Activated CD4-positive, CD25-positive, alpha-beta regulatory T cell (primary cell): Measurements from ENCODE around the gene COL23A1.

Source experiments
- DNase-seq, 4 experiments: peaks; one replicate each; lab custom pipeline; 2025; lab: John Stamatoyannopoulos, UW

The COL23A1 gene

DNA sequence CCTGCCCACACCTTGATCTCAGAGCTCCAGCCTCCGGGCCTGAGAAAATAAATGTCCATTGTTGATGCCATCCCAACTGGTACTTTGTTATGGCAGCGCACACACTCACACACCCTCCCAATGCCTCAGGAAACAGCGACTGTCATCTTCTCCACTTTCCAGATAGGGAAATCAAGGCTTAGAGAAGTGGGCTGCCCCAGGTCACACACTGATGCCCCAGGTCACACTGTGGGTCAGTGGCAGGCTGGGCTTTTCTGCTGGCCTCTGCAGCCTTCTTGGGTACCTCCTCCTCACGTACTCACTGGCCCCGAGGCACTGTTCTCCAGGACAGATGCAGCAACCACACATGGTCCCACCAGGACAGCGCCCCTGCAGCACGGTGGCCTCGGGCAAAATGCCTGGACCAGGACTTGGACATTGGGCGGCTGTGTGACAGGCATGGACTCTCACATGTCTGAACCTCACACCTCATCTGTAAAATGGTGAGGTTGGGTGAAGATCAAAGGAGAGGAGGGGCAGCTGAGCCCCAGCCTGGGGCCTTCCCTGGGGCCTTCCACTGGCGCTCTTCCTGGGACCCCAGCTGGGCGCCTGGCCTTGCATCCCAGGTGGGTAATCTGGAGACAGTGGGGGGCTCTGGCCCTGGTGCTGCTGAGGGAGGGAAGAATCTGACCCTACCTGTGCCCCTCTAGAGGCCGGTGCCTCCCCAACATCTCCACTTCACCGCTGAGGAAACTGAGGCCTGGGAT lies 156.0 kb downstream of the COL23A1 start:
- DNase-seq = no peak

DNA sequence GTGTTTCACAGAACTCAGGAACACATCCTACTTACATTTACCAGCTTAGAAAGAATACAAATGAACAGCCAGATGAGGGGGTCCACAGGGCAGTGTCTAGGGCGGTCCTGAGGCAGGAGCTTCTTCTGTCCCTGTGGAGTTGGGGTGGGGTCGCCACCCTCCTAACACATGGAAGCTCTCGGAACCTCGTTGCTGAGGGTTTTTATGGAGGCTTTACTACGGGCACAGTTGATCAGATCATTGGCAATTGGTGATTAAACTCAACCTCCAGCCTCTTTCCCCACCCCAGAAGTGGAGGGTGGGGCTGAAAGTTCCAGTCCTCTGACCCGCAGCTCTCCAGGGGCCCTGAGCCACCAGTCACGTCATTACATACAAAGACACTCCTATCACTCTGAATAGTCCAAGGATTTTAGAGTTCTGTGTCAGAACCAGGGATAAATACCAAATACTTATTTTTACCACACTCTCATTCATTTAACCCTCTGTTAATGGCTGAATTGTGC lies 156.9 kb downstream of the COL23A1 start:
- DNase-seq = no peak

DNA sequence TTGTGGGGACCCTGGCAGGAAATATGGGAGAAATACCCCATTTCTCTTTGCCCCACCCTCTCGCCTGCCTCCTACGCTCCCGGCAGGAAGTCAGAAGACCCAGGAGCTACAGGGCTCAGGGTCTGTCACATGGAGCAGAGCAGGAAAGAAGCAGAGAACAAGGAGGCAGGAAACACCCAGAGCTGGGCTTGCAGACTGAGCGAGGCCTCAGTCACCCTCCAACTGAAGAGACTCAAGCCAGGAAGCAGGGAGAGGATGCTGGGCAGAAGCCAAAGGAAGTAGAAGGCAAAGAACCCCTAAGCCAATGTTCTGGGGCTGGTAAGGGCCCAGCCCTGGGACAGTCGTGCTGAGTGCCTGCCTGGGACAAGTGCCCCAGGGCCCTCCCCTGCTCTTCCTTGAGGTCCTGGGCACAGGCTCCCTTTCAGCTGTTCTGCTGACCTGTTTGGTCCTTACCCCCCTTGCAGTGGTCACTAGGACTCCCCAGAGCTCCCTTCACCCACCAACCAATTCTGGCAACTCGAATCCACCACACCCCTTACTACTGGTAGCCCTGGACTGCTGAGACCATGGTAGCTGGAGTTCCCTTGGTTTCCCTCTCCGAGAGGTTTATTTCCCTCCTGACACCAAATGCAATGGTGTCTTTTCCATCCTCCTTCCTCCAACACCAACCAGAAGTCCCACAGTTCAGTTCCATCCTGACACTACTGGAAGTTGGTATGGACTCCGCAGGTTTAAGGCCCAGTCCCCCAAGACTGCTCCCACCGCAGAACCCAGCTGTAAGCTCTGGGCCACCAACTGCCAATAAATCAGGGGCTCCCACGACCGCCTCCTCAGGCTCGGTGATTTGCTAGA lies 157.5 kb downstream of the COL23A1 start:
- DNase-seq = no peak

DNA sequence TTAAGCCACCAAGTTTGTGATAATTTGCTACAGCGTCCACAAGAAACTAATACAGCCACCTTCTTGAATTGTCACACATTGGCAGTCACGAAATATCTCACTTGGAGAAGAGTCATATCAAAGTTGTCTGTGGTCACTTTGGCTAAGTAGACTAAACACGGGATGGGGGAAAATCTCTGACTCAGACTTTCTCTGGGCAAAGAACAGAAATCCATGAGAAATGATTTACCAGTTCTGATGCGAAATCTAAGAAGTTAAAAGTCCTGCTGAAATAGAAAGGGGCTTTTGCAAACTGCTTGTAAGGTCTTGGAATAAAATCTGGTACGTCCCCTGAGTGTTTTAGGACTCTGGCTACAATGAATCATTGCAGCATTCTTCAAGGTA lies 158.4 kb downstream of the COL23A1 start:
- DNase-seq = no peak

DNA sequence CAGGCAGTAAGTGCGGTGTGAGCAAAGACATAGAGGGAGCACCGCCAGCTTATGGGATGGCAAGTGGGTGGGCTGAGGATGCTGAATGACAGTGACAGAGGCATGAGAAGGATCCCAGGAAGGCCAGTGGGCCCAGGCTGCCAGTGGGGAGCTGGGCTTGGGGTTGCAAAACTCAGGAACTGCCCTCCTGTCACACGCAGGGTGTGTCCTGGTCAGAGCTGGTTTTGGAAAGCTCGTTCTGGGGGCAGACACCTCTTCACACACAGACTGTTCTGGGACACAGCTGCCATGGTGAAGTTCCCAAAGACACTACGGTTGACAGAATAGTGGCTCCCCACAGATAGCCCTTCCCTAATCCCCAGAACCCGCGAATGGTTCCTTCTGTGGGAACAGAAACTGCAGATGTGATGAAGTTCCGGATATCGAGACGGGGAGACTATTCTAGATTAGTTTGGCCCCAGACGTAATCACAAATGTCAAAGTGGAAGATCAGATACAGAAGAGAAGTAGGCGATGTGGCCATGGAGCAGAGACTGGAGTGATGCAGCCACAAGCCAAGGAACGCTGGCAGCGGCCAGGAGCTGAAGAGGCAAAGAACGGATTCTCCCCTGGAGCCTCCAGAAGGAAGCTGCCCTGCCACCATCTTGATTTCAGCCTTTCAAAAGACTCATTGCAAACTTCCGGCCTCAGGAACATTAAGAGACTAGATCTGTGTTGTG lies 159.0 kb downstream of the COL23A1 start:
- DNase-seq = no peak

DNA sequence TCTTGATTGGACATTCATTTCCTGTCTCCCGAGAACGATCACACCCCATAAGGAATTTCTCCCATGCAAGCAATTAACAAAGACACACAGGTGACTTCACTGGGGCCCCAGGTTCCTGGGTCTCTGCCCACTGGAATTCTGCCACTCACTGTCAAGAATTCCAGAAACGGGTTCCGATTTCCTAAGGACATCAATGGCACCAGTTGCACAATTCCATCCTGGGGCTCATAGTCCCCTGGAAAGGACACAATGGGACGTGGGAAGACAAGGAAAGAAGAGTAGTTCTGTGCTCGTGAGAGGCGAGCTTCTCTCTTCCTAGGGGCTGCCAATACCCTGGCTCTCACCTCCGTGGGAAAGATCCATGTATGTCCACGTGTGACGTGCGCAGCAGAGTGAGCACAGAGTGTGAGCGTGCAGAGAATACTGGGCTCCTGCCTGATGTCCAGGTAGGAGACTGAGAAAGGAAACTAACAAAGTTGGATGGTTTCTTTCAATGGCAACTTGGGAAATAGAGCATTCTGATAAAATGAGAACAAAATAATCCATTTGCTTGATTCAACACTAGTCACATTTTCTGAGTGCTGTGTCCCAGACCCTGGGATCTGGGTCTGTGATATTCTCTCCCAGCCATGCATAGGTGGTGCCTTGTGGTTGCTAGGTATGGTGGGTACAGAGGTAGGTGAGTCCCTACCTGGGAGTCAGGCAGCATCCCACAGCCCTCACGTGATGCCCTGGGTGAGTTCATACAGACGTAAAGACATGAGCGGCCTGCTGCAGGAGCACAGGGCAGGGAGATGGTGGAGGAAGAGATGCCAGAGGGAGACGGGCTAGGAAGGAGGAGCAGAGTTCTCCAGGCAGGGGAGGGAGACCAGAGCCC lies 159.8 kb downstream of the COL23A1 start:
- DNase-seq = no peak

DNA sequence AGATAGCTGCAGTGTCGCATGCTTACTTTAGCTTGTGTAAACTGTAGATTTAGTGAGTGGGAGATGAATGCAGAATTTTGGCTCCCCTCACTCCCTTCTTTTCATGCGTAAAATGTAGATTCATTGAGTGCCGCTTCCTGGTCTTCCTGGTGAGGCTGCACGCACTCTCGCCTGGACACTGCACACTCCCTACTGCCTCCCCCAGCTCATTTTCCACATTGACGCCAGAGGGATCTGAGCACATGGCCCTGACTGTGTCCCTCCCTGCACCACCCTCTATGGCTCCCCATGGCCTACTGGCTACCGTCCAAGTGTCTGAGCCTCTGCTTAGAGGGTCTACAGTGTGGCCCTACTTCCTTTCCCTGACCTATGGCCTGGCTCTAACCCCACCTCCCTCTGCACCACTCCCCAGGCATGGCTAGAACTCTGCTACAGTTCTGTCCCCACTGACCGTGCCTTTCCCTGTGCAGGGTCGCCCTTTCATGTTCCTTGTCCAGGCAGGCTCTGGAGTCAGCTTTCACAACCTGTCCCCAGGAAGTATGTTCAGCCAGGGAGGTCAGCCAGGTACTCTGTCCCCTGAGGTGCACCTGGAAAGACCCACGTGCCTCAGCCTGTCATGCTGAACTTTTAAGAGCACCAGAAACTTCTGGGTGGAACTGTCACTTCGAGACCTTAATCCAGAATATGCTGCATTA lies 160.6 kb downstream of the COL23A1 start:
- no peak for DNase-seq

DNA sequence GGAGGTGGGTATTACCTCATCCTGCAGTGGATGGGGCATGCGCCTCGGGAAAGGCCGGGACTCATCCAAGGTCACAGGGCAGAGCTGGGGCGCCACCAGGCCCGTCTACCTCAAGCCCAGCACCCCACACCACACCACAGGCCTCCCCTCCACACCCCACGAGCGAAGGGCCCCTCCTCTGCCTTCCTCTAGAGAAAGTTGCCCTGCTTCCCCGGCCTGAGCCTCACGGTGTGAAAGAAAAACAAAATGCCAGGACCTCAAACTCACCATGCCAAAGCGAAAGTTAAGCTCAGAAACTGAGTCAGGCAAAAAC lies 161.1 kb downstream of the COL23A1 start:
- no peak for DNase-seq

DNA sequence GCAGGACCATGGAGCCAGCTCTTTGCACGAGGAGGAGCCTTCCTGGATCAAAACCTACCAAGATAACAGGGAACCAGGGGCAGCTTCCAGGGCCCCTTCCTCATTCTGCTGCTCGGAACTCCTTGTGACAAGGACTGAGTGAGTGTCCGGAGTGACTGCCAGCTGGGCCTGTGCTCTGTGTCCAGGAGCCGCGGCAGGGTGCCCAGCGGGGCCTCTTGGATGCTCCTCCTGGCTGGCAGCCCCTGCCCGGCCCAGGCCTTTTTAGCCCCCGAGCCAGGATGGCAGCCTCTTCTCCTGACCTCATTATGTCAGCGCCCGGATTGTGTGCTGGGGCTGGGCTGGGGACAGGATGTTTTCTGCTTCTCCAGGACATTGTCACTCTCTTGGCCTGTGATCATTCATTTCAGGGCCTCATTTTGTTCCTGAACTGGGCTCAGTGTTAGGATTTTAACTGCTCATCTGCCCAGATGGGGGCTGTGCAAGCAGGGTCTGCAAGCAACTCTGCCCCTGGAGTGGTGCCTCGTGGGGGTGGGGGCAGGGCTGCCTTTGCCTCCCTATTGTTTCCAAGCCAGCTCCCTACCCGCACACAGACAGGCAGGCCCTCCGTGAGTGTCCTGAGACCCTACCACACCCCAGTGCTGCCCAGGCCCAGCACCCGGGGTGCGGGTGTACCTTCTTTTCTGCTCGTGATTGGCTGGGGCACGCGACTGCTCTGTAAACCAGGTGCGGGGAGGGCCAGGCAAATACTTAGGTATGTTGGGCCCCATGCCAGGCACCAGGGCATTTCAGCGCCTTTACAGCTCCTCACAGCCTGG lies 161.6 kb downstream of the COL23A1 start:
- no peak for DNase-seq

DNA sequence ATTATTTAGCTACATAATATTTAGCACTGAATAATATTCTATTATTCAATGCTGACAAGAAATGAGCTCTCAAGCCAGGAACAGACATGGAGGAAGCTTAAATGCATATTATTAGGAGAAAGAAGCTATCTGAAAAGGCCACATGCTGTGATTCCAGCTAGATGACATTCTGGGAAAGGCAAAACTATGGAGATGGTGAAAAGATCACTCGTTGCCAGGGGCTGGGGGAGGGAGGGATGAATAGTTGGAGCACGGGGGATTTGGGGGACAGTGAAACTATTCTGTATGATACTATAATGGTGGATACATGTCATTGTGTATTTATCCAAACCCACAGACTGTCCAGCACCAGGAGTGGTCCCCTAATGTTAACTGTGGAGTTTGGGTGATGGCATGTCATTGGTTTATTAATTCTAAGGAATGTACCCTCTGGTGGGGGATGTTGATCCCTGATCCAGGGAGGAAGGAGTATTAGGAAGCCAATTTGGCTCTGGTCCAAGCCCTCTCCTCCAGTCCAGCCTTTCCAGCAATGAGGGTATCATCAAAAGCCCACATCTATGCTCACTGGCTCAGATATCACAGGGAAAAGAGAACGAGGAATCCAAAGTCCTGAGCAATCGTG lies 162.5 kb downstream of the COL23A1 start:
- DNase-seq = no peak

DNA sequence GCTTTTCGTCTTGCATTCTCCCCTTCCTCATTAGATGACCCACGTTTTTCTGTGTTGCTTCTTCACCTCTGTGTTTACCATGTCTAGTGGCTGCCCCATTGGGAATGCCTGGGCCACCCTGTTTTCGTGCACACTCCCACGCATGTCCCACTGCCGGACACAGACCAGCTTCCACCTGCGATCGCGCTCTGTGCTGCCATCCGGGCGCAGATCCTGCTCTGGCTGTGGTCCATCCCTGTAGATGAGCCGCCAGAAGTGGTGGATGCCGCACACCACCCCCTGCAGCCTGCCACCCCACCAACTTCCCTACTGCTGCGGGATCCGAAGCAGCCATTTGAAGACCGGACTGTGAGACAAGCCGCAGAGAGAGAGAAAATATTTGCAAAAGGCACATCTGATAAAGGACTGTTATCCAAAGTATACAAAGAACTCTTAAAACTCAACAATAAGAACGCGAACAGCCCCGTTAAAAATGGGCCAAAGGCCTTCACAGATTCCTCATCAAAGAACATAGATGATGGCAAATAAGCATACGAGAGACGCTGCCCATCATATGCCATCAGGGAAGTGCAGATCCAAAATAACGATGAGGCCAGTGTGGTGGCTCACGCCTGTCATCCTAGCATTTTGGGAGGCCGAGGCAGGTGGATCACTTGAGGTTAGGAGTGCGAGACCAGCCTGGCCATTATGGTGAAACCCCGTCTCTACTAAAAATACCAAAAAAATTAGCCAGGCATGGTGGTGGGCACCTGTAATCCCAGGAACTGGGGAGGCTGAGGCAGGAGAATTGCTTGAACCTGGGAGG lies 163.7 kb downstream of the COL23A1 start:
- no peak for DNase-seq

DNA sequence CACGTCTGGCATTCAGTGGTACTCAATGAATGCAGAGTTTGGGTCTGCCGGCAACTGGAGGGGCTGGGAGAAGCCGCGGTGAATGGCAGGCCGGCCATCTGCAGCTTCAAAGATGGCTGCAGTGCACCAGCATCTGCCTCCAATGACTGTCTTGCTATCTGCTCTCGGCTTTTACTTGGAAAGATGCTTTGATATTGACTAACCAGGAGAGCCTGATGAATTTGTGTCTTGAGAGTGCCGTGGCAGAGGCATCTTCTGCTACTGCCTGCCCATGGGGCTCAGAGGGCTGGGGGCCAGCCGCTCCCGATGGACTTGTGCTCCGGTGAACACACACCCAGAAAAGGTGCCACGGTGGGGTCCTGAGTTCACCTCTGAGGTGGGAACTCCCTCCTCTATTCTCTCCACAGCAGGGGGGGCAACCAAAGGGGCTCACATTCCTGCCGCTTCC lies 164.5 kb downstream of the COL23A1 start:
- DNase-seq = no peak

DNA sequence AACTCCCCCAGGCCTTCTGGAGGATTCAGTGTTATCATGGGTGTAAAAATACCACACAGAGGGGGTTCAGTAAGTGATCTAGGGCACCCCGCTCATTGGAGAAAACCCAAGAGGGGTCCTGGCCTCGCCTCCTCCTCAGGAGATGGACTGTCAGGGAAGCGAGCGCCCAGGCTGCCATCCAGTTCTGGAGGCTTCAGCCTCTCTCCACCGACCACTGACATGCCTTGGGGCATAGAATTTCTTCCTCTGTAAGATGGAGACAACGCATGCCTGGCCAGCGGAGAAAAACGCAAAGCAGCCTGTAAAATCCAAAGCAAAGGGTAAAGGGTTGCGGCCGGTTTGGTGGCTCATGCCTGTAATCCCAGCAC lies 165.4 kb downstream of the COL23A1 start:
- no peak for DNase-seq

DNA sequence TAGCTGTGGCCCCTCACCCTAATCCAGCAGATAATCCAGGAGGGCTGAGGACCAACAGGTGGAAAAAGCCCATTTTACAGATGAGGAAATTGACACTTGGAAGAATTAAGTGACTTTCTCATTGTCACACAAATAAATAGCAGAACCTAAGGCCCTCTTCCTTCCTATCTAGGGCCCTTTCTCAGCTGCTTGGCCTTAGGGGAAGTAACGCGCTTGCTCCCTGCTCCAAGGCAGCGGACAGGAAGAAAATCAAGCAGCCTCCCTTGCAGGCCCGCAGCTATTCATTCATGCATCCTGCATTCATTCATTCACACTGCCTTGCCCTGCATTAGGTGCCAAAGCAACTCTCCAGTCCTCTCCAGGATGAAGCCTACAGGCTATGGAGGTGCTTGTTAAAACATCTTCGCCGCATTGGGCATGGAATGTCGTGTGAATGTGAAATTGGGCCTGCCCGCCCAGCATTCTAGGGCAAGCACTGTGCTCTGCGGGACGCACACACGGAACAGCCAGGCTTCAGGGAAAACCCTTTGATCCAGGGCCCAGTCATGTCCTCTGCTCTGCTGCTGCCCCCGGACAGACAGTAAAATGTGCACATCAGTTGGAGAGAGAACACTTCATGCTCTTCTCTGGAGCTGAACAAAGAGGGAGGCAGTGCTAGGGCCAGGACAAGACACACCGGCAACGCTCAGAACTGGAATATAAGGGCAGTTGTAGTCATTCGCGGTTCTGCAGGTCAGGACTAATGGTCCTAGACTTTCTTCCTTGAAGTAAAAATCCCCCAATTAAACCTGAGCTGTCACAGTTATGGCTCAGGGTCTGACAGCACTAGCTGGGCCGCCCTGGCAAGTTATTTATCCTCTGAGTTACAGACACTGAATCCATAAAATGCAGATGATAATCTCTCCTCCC lies 166.0 kb downstream of the COL23A1 start:
- DNase-seq = no peak

DNA sequence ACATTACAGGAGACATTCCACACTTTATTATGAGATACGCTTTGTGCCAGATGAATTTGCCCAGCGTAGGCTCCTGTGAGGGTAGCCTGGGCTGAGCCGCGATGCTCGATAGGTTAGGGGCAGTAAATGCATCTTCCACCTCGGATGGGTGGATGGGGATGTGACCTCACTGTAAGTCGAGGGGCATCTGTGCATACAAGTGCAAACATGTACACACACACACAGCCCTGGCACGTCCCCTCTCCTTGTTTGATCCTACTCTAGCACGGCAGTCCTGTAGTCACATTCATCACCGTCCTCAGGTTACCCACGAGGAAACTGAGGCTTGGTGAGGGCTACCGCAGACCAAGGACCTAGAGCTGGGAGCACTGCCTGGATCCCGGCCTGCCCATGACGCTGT lies 166.8 kb downstream of the COL23A1 start:
- no peak for DNase-seq

DNA sequence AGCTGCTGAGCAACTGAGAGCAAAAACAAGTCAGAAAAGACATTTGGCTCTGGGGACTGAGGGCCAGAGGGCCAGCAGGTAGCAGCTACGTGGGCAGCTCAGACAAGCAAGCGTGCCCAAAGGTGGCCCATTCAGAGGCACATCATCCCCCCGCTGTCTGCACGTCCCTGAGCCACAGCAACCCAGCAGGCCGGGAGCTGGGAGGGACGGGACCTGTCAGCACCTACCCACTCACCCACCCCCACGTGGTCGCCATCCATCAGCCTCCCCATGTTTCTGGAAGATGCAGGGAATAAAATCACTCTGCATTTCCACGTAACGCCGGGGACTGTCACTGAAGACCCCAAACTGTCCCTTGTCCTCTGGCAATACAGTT lies 167.8 kb downstream of the COL23A1 start:
- no peak for DNase-seq

DNA sequence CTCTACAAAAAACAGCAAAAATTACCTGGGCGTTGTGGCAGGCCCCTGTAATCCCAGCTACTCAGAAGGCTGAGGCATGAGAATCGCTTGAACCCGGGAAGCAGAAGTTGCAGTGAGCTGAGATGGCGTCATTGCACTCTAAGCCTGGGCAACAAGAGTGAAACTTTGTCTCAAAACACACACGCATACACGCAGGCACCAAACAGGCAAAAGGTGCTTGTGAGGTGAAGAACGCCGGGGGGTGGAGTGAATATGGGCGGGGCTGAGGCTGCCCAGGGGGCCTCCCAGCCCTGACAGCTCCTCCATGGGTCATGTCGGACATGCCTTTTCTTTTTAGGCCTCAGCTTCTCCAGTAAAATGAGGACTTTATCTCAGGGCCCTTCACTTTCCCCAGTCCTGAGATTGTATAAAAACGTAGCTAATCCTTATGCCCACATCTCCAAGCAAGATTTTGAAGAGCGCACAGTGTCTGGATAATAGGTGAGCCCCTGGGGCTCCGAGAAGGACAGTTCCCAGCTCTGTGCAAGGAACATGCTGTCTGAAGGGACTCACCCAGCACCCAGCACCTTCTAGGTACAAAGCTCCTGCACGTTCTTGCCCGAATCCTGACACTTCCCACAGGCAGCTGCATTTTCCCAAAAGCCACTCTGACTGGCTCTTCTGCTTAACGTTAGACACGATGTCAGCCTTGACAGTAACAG lies 168.3 kb downstream of the COL23A1 start:
- no peak for DNase-seq
